Measurements from ENCODE around the gene CPSF4L.

GRCh38 chr17:73282629-73283028, 20.9 kb upstream of the CPSF4L start:
- TF ChIP-seq, protein P1, sequence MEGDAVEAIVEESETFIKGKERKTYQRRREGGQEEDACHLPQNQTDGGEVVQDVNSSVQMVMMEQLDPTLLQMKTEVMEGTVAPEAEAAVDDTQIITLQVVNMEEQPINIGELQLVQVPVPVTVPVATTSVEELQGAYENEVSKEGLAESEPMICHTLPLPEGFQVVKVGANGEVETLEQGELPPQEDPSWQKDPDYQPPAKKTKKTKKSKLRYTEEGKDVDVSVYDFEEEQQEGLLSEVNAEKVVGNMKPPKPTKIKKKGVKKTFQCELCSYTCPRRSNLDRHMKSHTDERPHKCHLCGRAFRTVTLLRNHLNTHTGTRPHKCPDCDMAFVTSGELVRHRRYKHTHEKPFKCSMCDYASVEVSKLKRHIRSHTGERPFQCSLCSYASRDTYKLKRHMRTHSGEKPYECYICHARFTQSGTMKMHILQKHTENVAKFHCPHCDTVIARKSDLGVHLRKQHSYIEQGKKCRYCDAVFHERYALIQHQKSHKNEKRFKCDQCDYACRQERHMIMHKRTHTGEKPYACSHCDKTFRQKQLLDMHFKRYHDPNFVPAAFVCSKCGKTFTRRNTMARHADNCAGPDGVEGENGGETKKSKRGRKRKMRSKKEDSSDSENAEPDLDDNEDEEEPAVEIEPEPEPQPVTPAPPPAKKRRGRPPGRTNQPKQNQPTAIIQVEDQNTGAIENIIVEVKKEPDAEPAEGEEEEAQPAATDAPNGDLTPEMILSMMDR (IDR thresholded peaks at IDR 0.05), result no peak
- no peak for TF ChIP-seq POLR2A (IDR thresholded peaks at IDR 0.05)

Measured in adrenal gland (tissue), 5 donors.